Suprapubic skin (tissue), 4 donors: ENCODE data around the gene PMVK. TPM values are rescaled to one million over a fixed set of nuclear protein-coding genes. Genes with fewer than 3 reads are reported as not detected.
A peak's percentile ranks its signal among the peaks of the same experiment; 100 is the strongest.

Experiments used
- DNase-seq, 2 donors: peaks; one replicate each; pipeline ENCODE4 v3.0.0-alpha.2; 2019; ENCODE audit warnings: low spot score in 2 of 2
- H3K27ac ChIP-seq: fragments of 200-600 bp; sonication (generic); one replicate; pipeline ENCODE4 v1.5.1; 2019
- H3K27me3 ChIP-seq: fragments of 200-600 bp; sonication (generic); one replicate; pipeline ENCODE4 v1.5.1; 2019
- H3K36me3 ChIP-seq: fragments of 200-600 bp; sonication (generic); one replicate; pipeline ENCODE4 v1.5.1; 2019
- H3K4me1 ChIP-seq: fragments of 200-600 bp; sonication (generic); one replicate; pipeline ENCODE4 v1.5.1; 2019
- H3K4me3 ChIP-seq: fragments of 200-600 bp; sonication (generic); one replicate; pipeline ENCODE4 v1.5.1; 2019; ENCODE audit warnings: mild to moderate bottlenecking
- H3K9me3 ChIP-seq: fragments of 200-600 bp; sonication (generic); one replicate; pipeline ENCODE4 v1.5.1; 2019
- CTCF ChIP-seq, 2 donors: fragments of 200-600 bp in 1 of 2; fragments of 450-650 bp in 1 of 2; sonication (generic) in 1 of 2; IDR thresholded peaks; one replicate each; pipeline ENCODE4 v1.5.1; 2016 to 2019; ENCODE audit warnings: antibody characterized with exemption in 2 of 2, mild to moderate bottlenecking in 1 of 2, moderate library complexity in 1 of 2
- EP300 ChIP-seq: sonication (generic); formaldehyde crosslinking; IDR thresholded peaks from one replicate; pipeline ENCODE4 v1.6.1; 2017; ENCODE audit warnings: antibody characterized with exemption
- POLR2A ChIP-seq, 2 donors: fragments of 450-650 bp; IDR thresholded peaks; one replicate each; pipeline ENCODE4 v1.6.1; 2017; ENCODE audit warnings: antibody characterized with exemption in 2 of 2, mild to moderate bottlenecking in 2 of 2, moderate library complexity in 2 of 2
- POLR2AphosphoS5 ChIP-seq, 3 donors: sonication (generic); formaldehyde crosslinking; IDR thresholded peaks; one replicate each; pipeline ENCODE4 v1.6.1; 2017; ENCODE audit warnings: antibody characterized with exemption in 3 of 3
- WGBS: methylation state at CpG from one replicate; pipeline ENCODE4 v1.1.5; 2018; 5-methylcytosine and 5-hydroxymethylcytosine counted together
- total RNA-seq, 4 donors: library from RNA; depleted of rRNA; stranded (reverse); fragments of >200 nt; gene quantifications; one replicate each; pipeline ENCODE4 v1.1.0, GENCODE V29; 2016

PMVK gene
- total RNA-seq, 4 donors from 2014 or later: 19.3 to 38.0 (median 28.8) TPM

GRCh38 chr1:154943649-154944400, 7.3 kb upstream of the PMVK start:
- H3K36me3 ChIP-seq: peaks cover 37% of the 10 kb centered on the region
- no peaks in the 10 kb centered on the region for H3K9me3 ChIP-seq
- peak overlapping the region; percentile 48 for H3K27ac ChIP-seq
- H3K4me1 ChIP-seq: peaks cover 57% of the 10 kb centered on the region
- no peak overlapping the region for H3K4me3 ChIP-seq
- DNase-seq: no peak
- TF ChIP-seq POLR2A (IDR thresholded peaks at IDR 0.05): no peak
- peak; percentile 44 to 66 for TF ChIP-seq CTCF (IDR thresholded peaks at IDR 0.05)
- TF ChIP-seq POLR2AphosphoS5 (IDR thresholded peaks at IDR 0.05): no peak
- no peaks in the 10 kb centered on the region for H3K27me3 ChIP-seq
- WGBS: 48% methylated on average over 6 of the region's 6 CpGs

- peak overlapping the region; percentile 37 for H3K27ac ChIP-seq
- TF ChIP-seq POLR2A (IDR thresholded peaks at IDR 0.05) (no peak), CTCF (IDR thresholded peaks at IDR 0.05) (no peak), EP300 (no peak), POLR2AphosphoS5 (IDR thresholded peaks at IDR 0.05) (no peak)
- no peaks in the 10 kb centered on the region for H3K27me3 ChIP-seq
- WGBS: 77% methylated on average over 5 of the region's 5 CpGs
- H3K4me1 ChIP-seq: peaks cover 73% of the 10 kb centered on the region
- no peak overlapping the region for H3K4me3 ChIP-seq
- peaks cover 19% of the 10 kb centered on the region for H3K36me3 ChIP-seq
- H3K9me3 ChIP-seq: no peaks in the 10 kb centered on the region
- DNase-seq: no peak
Measured at GRCh38 chr1:154941333-154942013, 5.0 kb upstream of the PMVK start.

- TF ChIP-seq CTCF (IDR thresholded peaks at IDR 0.05) (no peak), POLR2AphosphoS5 (IDR thresholded peaks at IDR 0.05) (no peak), EP300 (no peak), POLR2A (IDR thresholded peaks at IDR 0.05) (no peak)
- Histone ChIP-seq H3K4me1 (peaks cover 80% of the 10 kb centered on the region), H3K36me3 (peaks cover 11% of the 10 kb centered on the region), H3K27ac (peak overlapping the region; percentile 27), H3K9me3 (no peaks in the 10 kb centered on the region), H3K4me3 (no peak overlapping the region), H3K27me3 (no peaks in the 10 kb centered on the region)
- WGBS: 60% methylated on average over 8 of the region's 8 CpGs
- no peak for DNase-seq
Measured at GRCh38 chr1:154940651-154941194, 4.2 kb upstream of the PMVK start.

GRCh38 chr1:154940213-154940560, 3.7 kb upstream of the PMVK start:
- no peak for DNase-seq
- 50% methylated on average over 1 of the region's 1 CpG for WGBS
- H3K27me3 ChIP-seq: no peaks in the 10 kb centered on the region
- H3K4me1 ChIP-seq: peaks cover 84% of the 10 kb centered on the region
- H3K27ac ChIP-seq: peak overlapping the region; percentile 94
- H3K4me3 ChIP-seq: no peak overlapping the region
- TF ChIP-seq POLR2AphosphoS5 (IDR thresholded peaks at IDR 0.05): no peak
- TF ChIP-seq POLR2A (IDR thresholded peaks at IDR 0.05): no peak
- TF ChIP-seq CTCF (IDR thresholded peaks at IDR 0.05): no peak
- TF ChIP-seq EP300: no peak
- H3K9me3 ChIP-seq: no peaks in the 10 kb centered on the region
- peaks cover 6% of the 10 kb centered on the region for H3K36me3 ChIP-seq
